Astrocyte (in vitro differentiated cells and primary cell): ENCODE measurements around the gene SNRNP25. TPM values are rescaled to one million over a fixed set of nuclear protein-coding genes. Genes with fewer than 3 reads are reported as not detected.
"Not testable (repeated sequence)": the region's sequence is repeated elsewhere in the genome, so short reads cannot be mapped to it uniquely, and the experiment has no call there.

Source experiments
- DNase-seq: peaks from one replicate; pipeline ENCODE4 v3.0.0-alpha.2; 2010; ENCODE audit warnings: low read depth
- FAIRE-seq: peaks from 2 replicates; lab custom pipeline; 2011; peaks lifted over from hg19 to GRCh38; lab: Jason Lieb, UNC
- H2AFZ ChIP-seq: 2 replicates; pipeline ENCODE4 v1.6.0; 2012; ENCODE audit warnings: low read depth, low read length, inconsistent platforms
- H3K27ac ChIP-seq: 2 replicates; pipeline ENCODE4 v1.5.1; 2011; ENCODE audit warnings: low read depth, low read length, inconsistent platforms
- H3K27me3 ChIP-seq: 2 replicates; pipeline ENCODE4 v1.6.0; 2011; ENCODE audit warnings: low read length, inconsistent platforms; ENCODE audit not compliant: insufficient read depth
- H3K36me3 ChIP-seq: 2 replicates; pipeline ENCODE4 v1.5.1; 2011; ENCODE audit warnings: low read length, inconsistent platforms; ENCODE audit not compliant: insufficient read depth
- H3K4me1 ChIP-seq: 2 replicates; pipeline ENCODE4 v1.5.1; 2011; ENCODE audit warnings: low read length, inconsistent platforms; ENCODE audit not compliant: insufficient read depth
- H3K4me2 ChIP-seq: 2 replicates; pipeline ENCODE4 v1.6.0; 2012; ENCODE audit warnings: low read length, inconsistent platforms
- H3K4me3 ChIP-seq: 2 replicates; pipeline ENCODE4 v1.5.1; 2011; ENCODE audit warnings: low read depth, mild to moderate bottlenecking, low read length, inconsistent platforms; ENCODE audit not compliant: insufficient read depth
- H3K79me2 ChIP-seq: 2 replicates; pipeline ENCODE4 v1.6.0; 2012; ENCODE audit warnings: mild to moderate bottlenecking, low read length, inconsistent platforms; ENCODE audit not compliant: insufficient read depth
- H3K9ac ChIP-seq: 2 replicates; pipeline ENCODE4 v1.6.0; 2012; ENCODE audit warnings: mild to moderate bottlenecking, low read length, inconsistent platforms
- H3K9me3 ChIP-seq: 2 replicates; pipeline ENCODE4 v1.5.1; 2012; ENCODE audit warnings: low read depth, mild to moderate bottlenecking, low read length, inconsistent platforms; ENCODE audit not compliant: insufficient read depth
- H4K20me1 ChIP-seq: 2 replicates; pipeline ENCODE4 v1.6.0; 2012; ENCODE audit warnings: low read length, inconsistent platforms; ENCODE audit not compliant: insufficient read depth
- H3K27ac Mint-ChIP-seq: one replicate; pipeline ENCODE4 v1.8.0; 2021; ENCODE audit warnings: mild to moderate bottlenecking, mixed read lengths; ENCODE audit not compliant: unreplicated experiment
- H3K27me3 Mint-ChIP-seq: one replicate; pipeline ENCODE4 v1.8.0; 2021; ENCODE audit warnings: low read depth, mixed read lengths; ENCODE audit not compliant: unreplicated experiment
- H3K36me3 Mint-ChIP-seq: one replicate; pipeline ENCODE4 v1.8.0; 2021; ENCODE audit warnings: low read depth, mixed read lengths; ENCODE audit not compliant: unreplicated experiment
- H3K4me1 Mint-ChIP-seq: one replicate; pipeline ENCODE4 v1.8.0; 2021; ENCODE audit warnings: low read depth, mixed read lengths; ENCODE audit not compliant: unreplicated experiment
- H3K4me3 Mint-ChIP-seq: one replicate; pipeline ENCODE4 v1.8.0; 2021; ENCODE audit warnings: mild to moderate bottlenecking, moderate library complexity, mixed read lengths; ENCODE audit not compliant: unreplicated experiment
- H3K9me3 Mint-ChIP-seq: one replicate; pipeline ENCODE4 v1.8.0; 2021; ENCODE audit warnings: mild to moderate bottlenecking, mixed read lengths; ENCODE audit not compliant: unreplicated experiment
- CTCF ChIP-seq: IDR thresholded peaks from 2 replicates; pipeline ENCODE4 v1.5.1; 2011; ENCODE audit warnings: low read depth, mild to moderate bottlenecking, inconsistent platforms, low read length, moderate library complexity; ENCODE audit not compliant: insufficient read depth
- total RNA-seq: library from RNA; stranded (reverse); gene quantifications from 2 replicates; pipeline ENCODE4 v1.2.1, GENCODE V29; 2021

The SNRNP25 gene
- total RNA-seq, 1 donor from 2014 or later: 34.1 TPM

GRCh38 chr16:30627-31026, 23.0 kb upstream of the SNRNP25 start:
- FAIRE-seq, H3K27ac ChIP-seq, H3K9me3 Mint-ChIP-seq, H3K27me3 ChIP-seq, H3K4me3 ChIP-seq, H3K9me3 ChIP-seq, H3K4me2 ChIP-seq, H3K4me1 Mint-ChIP-seq, DNase-seq, H4K20me1 ChIP-seq, H3K36me3 ChIP-seq, H3K27ac Mint-ChIP-seq, H3K4me3 Mint-ChIP-seq, H3K79me2 ChIP-seq, H3K27me3 Mint-ChIP-seq, H3K4me1 ChIP-seq, H3K36me3 Mint-ChIP-seq, H3K9ac ChIP-seq, H2AFZ ChIP-seq: not testable (repeated sequence)

GRCh38 chr16:33154-33876, 20.3 kb upstream of the SNRNP25 start:
- not testable (repeated sequence) for H3K9me3 Mint-ChIP-seq, H3K4me1 ChIP-seq, DNase-seq, FAIRE-seq, H3K27me3 Mint-ChIP-seq, H3K4me3 Mint-ChIP-seq, H3K4me1 Mint-ChIP-seq, H3K36me3 Mint-ChIP-seq, H3K36me3 ChIP-seq, H3K27me3 ChIP-seq, H3K27ac ChIP-seq, H3K27ac Mint-ChIP-seq, H3K9ac ChIP-seq, H3K4me2 ChIP-seq, H3K9me3 ChIP-seq, H3K4me3 ChIP-seq, H2AFZ ChIP-seq, H3K79me2 ChIP-seq, H4K20me1 ChIP-seq

GRCh38 chr16:33877-34647, 19.6 kb upstream of the SNRNP25 start:
- DNase-seq: no peak
- TF ChIP-seq CTCF: no peak
- Histone ChIP-seq H3K79me2 (no peaks in the 10 kb centered on the region), H3K9me3 (no peaks in the 10 kb centered on the region), H2AFZ (no peak overlapping the region), H3K27me3 (no peaks in the 10 kb centered on the region), H3K27ac (no peak overlapping the region), H4K20me1 (no peaks in the 10 kb centered on the region), H3K9ac (no peak overlapping the region), H3K4me1 (no peaks in the 10 kb centered on the region), H3K4me3 (no peak overlapping the region), H3K4me2 (no peak overlapping the region), H3K36me3 (no peaks in the 10 kb centered on the region)
- Mint-ChIP-seq H3K9me3 (no peaks in the 10 kb centered on the region), H3K4me3 (no peak overlapping the region), H3K4me1 (no peaks in the 10 kb centered on the region), H3K27me3 (peaks cover 4% of the 10 kb centered on the region), H3K27ac (no peak overlapping the region), H3K36me3 (peaks cover 2% of the 10 kb centered on the region)
- no peak for FAIRE-seq
